ENCODE measurements around the gene CNTNAP2. TPM values are rescaled to one million over a fixed set of nuclear protein-coding genes. Genes with fewer than 3 reads are reported as not detected.
"Not testable (repeated sequence)": the region's sequence is repeated elsewhere in the genome, so short reads cannot be mapped to it uniquely, and the experiment has no call there.

CNTNAP2 gene
- total RNA-seq, 1 donor from 2014 or later, result 0.27 TPM

DNA sequence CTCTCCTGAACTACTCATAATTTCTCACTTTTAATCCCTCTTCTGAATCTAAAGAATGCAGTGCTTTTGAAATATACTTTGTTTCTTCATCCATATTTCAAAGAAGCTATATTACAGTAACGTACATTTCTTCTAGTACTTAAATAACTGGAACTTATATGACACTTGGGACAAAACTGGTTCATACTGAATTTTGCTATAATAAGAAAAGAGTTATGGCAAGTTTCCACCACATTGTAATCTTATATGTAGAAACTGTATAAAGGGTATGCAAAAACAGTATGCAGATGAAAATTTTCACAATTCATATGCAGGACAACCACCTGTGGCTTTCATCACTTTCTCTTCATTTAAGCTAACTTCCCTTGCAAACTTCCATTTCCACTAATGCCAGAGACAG lies 785.7 kb downstream of the CNTNAP2 start:
- Mint-ChIP-seq H3K4me1 (ENCODE audit: low read depth) (no peaks in the 10 kb centered on the region), H3K9me3 (ENCODE audit: low read depth) (no peaks in the 10 kb centered on the region), H3K36me3 (ENCODE audit: low read depth) (no peaks in the 10 kb centered on the region), H3K4me3 (ENCODE audit: unreplicated experiment) (no peak overlapping the region), H3K27ac (ENCODE audit: unreplicated experiment) (no peak overlapping the region), H3K27me3 (ENCODE audit: low read depth) (no peaks in the 10 kb centered on the region)
- no peak for DNase-seq (ENCODE audit: low spot score)
- TF ChIP-seq, protein P1, sequence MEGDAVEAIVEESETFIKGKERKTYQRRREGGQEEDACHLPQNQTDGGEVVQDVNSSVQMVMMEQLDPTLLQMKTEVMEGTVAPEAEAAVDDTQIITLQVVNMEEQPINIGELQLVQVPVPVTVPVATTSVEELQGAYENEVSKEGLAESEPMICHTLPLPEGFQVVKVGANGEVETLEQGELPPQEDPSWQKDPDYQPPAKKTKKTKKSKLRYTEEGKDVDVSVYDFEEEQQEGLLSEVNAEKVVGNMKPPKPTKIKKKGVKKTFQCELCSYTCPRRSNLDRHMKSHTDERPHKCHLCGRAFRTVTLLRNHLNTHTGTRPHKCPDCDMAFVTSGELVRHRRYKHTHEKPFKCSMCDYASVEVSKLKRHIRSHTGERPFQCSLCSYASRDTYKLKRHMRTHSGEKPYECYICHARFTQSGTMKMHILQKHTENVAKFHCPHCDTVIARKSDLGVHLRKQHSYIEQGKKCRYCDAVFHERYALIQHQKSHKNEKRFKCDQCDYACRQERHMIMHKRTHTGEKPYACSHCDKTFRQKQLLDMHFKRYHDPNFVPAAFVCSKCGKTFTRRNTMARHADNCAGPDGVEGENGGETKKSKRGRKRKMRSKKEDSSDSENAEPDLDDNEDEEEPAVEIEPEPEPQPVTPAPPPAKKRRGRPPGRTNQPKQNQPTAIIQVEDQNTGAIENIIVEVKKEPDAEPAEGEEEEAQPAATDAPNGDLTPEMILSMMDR (IDR thresholded peaks at IDR 0.05), result no peak

DNA sequence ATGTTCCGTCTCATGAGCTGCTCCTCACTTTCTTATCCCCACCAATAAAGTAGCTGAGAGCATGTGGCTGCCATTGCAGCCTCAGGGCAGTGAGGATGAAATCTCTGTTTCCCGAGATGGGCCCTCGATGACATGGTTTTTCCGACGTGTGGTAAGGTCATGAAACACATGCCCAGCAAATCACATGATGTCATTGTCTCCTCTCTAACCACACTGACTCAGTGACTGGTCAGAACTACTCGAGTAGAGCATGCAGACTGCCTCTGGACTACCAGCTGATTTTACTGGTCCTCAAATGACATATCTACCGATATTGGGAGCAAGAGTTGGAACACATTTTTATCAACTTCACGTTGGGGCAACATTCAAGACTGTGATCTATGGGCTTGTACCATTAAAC lies 786.1 kb downstream of the CNTNAP2 start:
- Mint-ChIP-seq H3K9me3 (ENCODE audit: low read depth) (no peaks in the 10 kb centered on the region), H3K4me3 (ENCODE audit: unreplicated experiment) (no peak overlapping the region), H3K4me1 (ENCODE audit: low read depth) (no peaks in the 10 kb centered on the region), H3K27me3 (ENCODE audit: low read depth) (no peaks in the 10 kb centered on the region), H3K27ac (ENCODE audit: unreplicated experiment) (no peak overlapping the region), H3K36me3 (ENCODE audit: low read depth) (no peaks in the 10 kb centered on the region)
- TF ChIP-seq, protein P1 (IDR thresholded peaks at IDR 0.05), result no peak
- DNase-seq (ENCODE audit: low spot score), result no peak

DNA sequence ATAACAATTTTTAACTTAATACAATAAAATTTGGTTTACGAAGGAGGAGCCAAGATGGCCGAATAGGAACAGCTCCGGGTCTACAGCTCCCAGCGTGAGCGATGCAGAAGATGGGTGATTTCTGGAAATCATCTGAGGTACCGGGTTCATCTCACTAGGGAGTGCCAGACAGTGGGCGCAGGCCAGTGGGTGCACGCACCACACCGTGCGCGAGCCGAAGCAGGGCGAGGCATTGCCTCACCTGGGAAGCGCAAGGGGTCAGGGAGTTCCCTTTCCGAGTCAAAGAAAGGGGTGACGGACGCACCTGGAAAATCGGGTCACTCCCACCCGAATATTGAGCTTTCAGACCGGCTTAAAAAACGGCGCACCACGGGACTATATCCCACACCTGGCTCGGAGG lies 789.1 kb downstream of the CNTNAP2 start:
- H3K4me3 Mint-ChIP-seq (ENCODE audit: unreplicated experiment); H3K27ac Mint-ChIP-seq (ENCODE audit: unreplicated experiment); H3K36me3 Mint-ChIP-seq (ENCODE audit: low read depth); H3K4me1 Mint-ChIP-seq (ENCODE audit: low read depth); DNase-seq (ENCODE audit: low spot score); H3K9me3 Mint-ChIP-seq (ENCODE audit: low read depth); H3K27me3 Mint-ChIP-seq (ENCODE audit: low read depth): not testable (repeated sequence)

GRCh38 chr7:146922782-146923181 lies 806.2 kb downstream of the CNTNAP2 start:
- Mint-ChIP-seq H3K27ac (ENCODE audit: unreplicated experiment) (peak overlapping the region; percentile 24), H3K4me1 (ENCODE audit: low read depth) (peaks cover 36% of the 10 kb centered on the region), H3K9me3 (ENCODE audit: low read depth) (peaks cover 8% of the 10 kb centered on the region), H3K27me3 (ENCODE audit: low read depth) (no peaks in the 10 kb centered on the region), H3K36me3 (ENCODE audit: low read depth) (peaks cover under 1% of the 10 kb centered on the region), H3K4me3 (ENCODE audit: unreplicated experiment) (no peak overlapping the region)
- TF ChIP-seq, protein P1 (IDR thresholded peaks at IDR 0.05), result no peak
- DNase-seq (ENCODE audit: low spot score), result no peak

- DNase-seq (ENCODE audit: low spot score), result no peak
- TF ChIP-seq, protein P1 (IDR thresholded peaks at IDR 0.05), result no peak
- Mint-ChIP-seq H3K36me3 (ENCODE audit: low read depth) (peaks cover 4% of the 10 kb centered on the region), H3K27ac (ENCODE audit: unreplicated experiment) (no peak overlapping the region), H3K4me3 (ENCODE audit: unreplicated experiment) (no peak overlapping the region), H3K27me3 (ENCODE audit: low read depth) (no peaks in the 10 kb centered on the region), H3K4me1 (ENCODE audit: low read depth) (peaks cover 28% of the 10 kb centered on the region), H3K9me3 (ENCODE audit: low read depth) (peaks cover 6% of the 10 kb centered on the region)
Observed at GRCh38 chr7:146926841-146927240, 810.2 kb downstream of the CNTNAP2 start.

- Mint-ChIP-seq H3K9me3 (ENCODE audit: low read depth) (peaks cover 14% of the 10 kb centered on the region), H3K36me3 (ENCODE audit: low read depth) (peaks cover 3% of the 10 kb centered on the region), H3K4me3 (ENCODE audit: unreplicated experiment) (no peak overlapping the region), H3K27ac (ENCODE audit: unreplicated experiment) (no peak overlapping the region), H3K4me1 (ENCODE audit: low read depth) (no peaks in the 10 kb centered on the region), H3K27me3 (ENCODE audit: low read depth) (no peaks in the 10 kb centered on the region)
- TF ChIP-seq, protein P1 (IDR thresholded peaks at IDR 0.05), result no peak
- no peak for DNase-seq (ENCODE audit: low spot score)
Observed at GRCh38 chr7:146937836-146938235, 821.2 kb downstream of the CNTNAP2 start.
